Neural cell (in vitro differentiated cells): Measurements from ENCODE around the gene ENKD1.

Experiments used
- CTCF ChIP-seq: fragments of 450-650 bp; IDR thresholded peaks from 2 replicates; pipeline ENCODE4 v1.5.1; 2014; ENCODE audit warnings: antibody characterized with exemption, mild to moderate bottlenecking, moderate library complexity; ENCODE audit not compliant: poor library complexity, severe bottlenecking
- EP300 ChIP-seq: fragments of 450-650 bp; conservative IDR thresholded peaks from 2 replicates; pipeline ENCODE4 v1.6.1; 2014; ENCODE audit warnings: antibody characterized with exemption, mild to moderate bottlenecking, moderate library complexity; ENCODE audit not compliant: poor library complexity, severe bottlenecking
- EZH2 ChIP-seq: fragments of 200-600, 300-800 bp; shearing (Covaris generic), sonication (generic); IDR thresholded peaks from 2 replicates; pipeline ENCODE4 v1.6.1; 2014; ENCODE audit warnings: antibody characterized with exemption, low read length, borderline replicate concordance, mild to moderate bottlenecking; ENCODE audit not compliant: insufficient read depth, poor library complexity, severe bottlenecking
- MXI1 ChIP-seq: fragments of 450-650 bp; conservative IDR thresholded peaks from 2 replicates; pipeline ENCODE4 v1.6.1; 2014; ENCODE audit warnings: antibody characterized with exemption, mild to moderate bottlenecking; ENCODE audit not compliant: poor library complexity, severe bottlenecking
- POLR2AphosphoS5 ChIP-seq: IDR thresholded peaks from 2 replicates; pipeline ENCODE4 v1.6.1; 2012
- RAD21 ChIP-seq: fragments of 450-650 bp; conservative IDR thresholded peaks from 2 replicates; pipeline ENCODE4 v1.6.1; 2014; ENCODE audit warnings: antibody characterized with exemption, mild to moderate bottlenecking, moderate library complexity
- TAF1 ChIP-seq: IDR thresholded peaks from 2 replicates; pipeline ENCODE4 v1.6.1; 2012; ENCODE audit warnings: low read depth
- TF ChIP-seq, protein P1 (sequence below): IDR thresholded peaks from 2 replicates; pipeline ENCODE4 v1.6.1; 2012; ENCODE audit warnings: borderline replicate concordance

DNA sequence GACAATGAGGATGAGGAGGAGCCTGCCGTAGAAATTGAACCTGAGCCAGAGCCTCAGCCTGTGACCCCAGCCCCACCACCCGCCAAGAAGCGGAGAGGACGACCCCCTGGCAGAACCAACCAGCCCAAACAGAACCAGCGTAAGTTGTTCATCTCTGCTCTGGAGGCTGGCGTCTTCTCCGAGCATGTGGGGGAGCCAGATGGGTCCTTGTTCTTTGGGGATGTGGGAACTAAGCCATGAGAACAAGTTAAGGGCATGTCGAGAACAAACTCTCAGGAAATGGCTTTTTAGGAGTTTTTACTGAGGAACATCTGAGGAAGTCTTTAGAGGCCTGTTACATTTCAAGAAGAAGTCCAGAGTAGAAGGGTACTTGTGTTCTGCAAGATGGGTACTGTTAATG, 29.8 kb downstream of the ENKD1 start:
- TF ChIP-seq TAF1, result no peak
- no peak for TF ChIP-seq CTCF
- TF ChIP-seq POLR2AphosphoS5, result no peak
- no peak for TF ChIP-seq EP300
- no peak for TF ChIP-seq EZH2
- TF ChIP-seq RAD21, result no peak
- TF ChIP-seq, protein P1, sequence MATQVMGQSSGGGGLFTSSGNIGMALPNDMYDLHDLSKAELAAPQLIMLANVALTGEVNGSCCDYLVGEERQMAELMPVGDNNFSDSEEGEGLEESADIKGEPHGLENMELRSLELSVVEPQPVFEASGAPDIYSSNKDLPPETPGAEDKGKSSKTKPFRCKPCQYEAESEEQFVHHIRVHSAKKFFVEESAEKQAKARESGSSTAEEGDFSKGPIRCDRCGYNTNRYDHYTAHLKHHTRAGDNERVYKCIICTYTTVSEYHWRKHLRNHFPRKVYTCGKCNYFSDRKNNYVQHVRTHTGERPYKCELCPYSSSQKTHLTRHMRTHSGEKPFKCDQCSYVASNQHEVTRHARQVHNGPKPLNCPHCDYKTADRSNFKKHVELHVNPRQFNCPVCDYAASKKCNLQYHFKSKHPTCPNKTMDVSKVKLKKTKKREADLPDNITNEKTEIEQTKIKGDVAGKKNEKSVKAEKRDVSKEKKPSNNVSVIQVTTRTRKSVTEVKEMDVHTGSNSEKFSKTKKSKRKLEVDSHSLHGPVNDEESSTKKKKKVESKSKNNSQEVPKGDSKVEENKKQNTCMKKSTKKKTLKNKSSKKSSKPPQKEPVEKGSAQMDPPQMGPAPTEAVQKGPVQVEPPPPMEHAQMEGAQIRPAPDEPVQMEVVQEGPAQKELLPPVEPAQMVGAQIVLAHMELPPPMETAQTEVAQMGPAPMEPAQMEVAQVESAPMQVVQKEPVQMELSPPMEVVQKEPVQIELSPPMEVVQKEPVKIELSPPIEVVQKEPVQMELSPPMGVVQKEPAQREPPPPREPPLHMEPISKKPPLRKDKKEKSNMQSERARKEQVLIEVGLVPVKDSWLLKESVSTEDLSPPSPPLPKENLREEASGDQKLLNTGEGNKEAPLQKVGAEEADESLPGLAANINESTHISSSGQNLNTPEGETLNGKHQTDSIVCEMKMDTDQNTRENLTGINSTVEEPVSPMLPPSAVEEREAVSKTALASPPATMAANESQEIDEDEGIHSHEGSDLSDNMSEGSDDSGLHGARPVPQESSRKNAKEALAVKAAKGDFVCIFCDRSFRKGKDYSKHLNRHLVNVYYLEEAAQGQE, result no peak
- no peak for TF ChIP-seq MXI1
